Peyer's patch (tissue), 4 donors: Measurements from ENCODE around the gene CGB7.

ENCODE experiments used
- CTCF ChIP-seq, 6 experiments: fragments of 450-650 bp in 4 of 6; fragments of 200-600 bp in 2 of 6; sonication (generic) in 1 of 6; IDR thresholded peaks; one replicate each; pipeline ENCODE4 v1.5.1; 2017 to 2019; ENCODE audit warnings: antibody characterized with exemption in 6 of 6, mild to moderate bottlenecking in 3 of 6, moderate library complexity in 1 of 6
- POLR2A ChIP-seq, 2 donors: fragments of 450-650 bp; IDR thresholded peaks; one replicate each; pipeline ENCODE4 v1.5.1; 2017; ENCODE audit warnings: antibody characterized with exemption in 2 of 2, mild to moderate bottlenecking in 2 of 2, moderate library complexity in 2 of 2

DNA sequence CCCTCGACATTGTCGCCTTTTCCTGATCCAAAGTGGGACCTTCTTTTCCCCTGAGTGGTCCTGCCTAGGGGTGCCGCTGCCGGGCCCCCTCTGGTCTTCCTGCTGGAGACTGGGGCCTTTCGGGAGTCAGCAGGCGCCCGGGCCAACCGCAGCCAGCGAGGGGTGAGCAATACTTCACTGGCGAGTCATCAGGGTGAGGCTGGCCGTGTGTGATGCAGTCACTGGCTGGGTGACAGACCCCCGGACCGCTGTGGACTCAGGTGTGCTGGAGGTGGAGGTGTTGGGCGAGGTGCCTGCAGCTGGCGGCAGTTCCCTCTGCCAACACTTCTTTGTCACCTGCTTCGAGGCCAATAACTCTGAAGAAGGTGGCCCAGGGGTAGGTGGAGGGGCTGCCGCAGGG lies 15.4 kb downstream of the CGB7 start:
- TF ChIP-seq POLR2A (IDR thresholded peaks at IDR 0.05) (no peak), CTCF (IDR thresholded peaks at IDR 0.05) (no peak)
